GM19351 (cell line): ENCODE measurements around the gene UBAC2.
"Not testable (repeated sequence)": the region's sequence is repeated elsewhere in the genome, so short reads cannot be mapped to it uniquely, and the experiment has no call there.

Source experiments
- ATAC-seq: cut with Tn5 transposase; IDR thresholded peaks from one replicate; pipeline ENCODE4 v1.9.1; 2021; ENCODE audit warnings: mild to moderate bottlenecking, moderate library complexity; ENCODE audit not compliant: unreplicated experiment

UBAC2 gene

GRCh38 chr13:99211421-99212035, 10.9 kb downstream of the UBAC2 start:
- no peak for ATAC-seq

GRCh38 chr13:99214232-99214631, 13.6 kb downstream of the UBAC2 start:
- peak; percentile 81 for ATAC-seq

GRCh38 chr13:99214731-99215130, 14.1 kb downstream of the UBAC2 start:
- no peak for ATAC-seq

- ATAC-seq = no peak
These were observed 14.7 kb downstream of the UBAC2 start for GRCh38 chr13:99215184-99215830.

- no peak for ATAC-seq
These were observed 16.9 kb downstream of the UBAC2 start for GRCh38 chr13:99217461-99218110.

GRCh38 chr13:99218126-99218525, 17.5 kb downstream of the UBAC2 start:
- no peak for ATAC-seq

- no peak for ATAC-seq
These were observed 17.9 kb downstream of the UBAC2 start for GRCh38 chr13:99218545-99218944.

GRCh38 chr13:99218969-99219368, 18.3 kb downstream of the UBAC2 start:
- ATAC-seq = peak; percentile 78

GRCh38 chr13:99220199-99220935, 19.7 kb downstream of the UBAC2 start:
- no peak for ATAC-seq

GRCh38 chr13:99221567-99222239, 21.0 kb downstream of the UBAC2 start:
- no peak for ATAC-seq

- ATAC-seq = no peak
These were observed 22.9 kb downstream of the UBAC2 start for GRCh38 chr13:99223587-99223986.

- ATAC-seq = no peak
These were observed 23.4 kb downstream of the UBAC2 start for GRCh38 chr13:99224021-99224420.

GRCh38 chr13:99225078-99225477, 24.4 kb downstream of the UBAC2 start:
- ATAC-seq = no peak

GRCh38 chr13:99226513-99226912, 25.9 kb downstream of the UBAC2 start:
- no peak for ATAC-seq

- ATAC-seq = no peak
These were observed 26.8 kb downstream of the UBAC2 start for GRCh38 chr13:99227331-99227900.

- ATAC-seq = no peak
These were observed 27.4 kb downstream of the UBAC2 start for GRCh38 chr13:99227909-99228688.

- ATAC-seq = peak; percentile 89
These were observed 28.4 kb downstream of the UBAC2 start for GRCh38 chr13:99228737-99229691.

- not testable (repeated sequence) for ATAC-seq
These were observed 29.9 kb downstream of the UBAC2 start for GRCh38 chr13:99230588-99230987.

GRCh38 chr13:99230991-99231390, 30.3 kb downstream of the UBAC2 start:
- ATAC-seq = no peak
